Measurements from ENCODE around the gene BRD7. TPM values are rescaled to one million over a fixed set of nuclear protein-coding genes. Genes with fewer than 3 reads are reported as not detected.
"Not testable (repeated sequence)": the region's sequence is repeated elsewhere in the genome, so short reads cannot be mapped to it uniquely, and the experiment has no call there.

BRD7 gene
- total RNA-seq, 2 experiments from 2014 or later: 102 to 105 TPM

GRCh38 chr16:50363656-50364055 lies 5.1 kb downstream of the BRD7 start:
- H3K4me3 Mint-ChIP-seq: no peak overlapping the region
- H3K36me3 Mint-ChIP-seq (ENCODE audit: low read depth): peaks cover 57% of the 10 kb centered on the region
- CTCF ChIA-PET: interaction anchor here (0.9 to 1.9 kb wide), 2 partner anchors 9 to 373 kb away, joined by 3 to 7 read pairs; no protein-coding TSS in a partner anchor
- no peaks in the 10 kb centered on the region for H3K9me3 Mint-ChIP-seq
- no peak overlapping the region for H3K27ac Mint-ChIP-seq
- no peaks in the 10 kb centered on the region for H3K27me3 Mint-ChIP-seq
- H3K4me1 Mint-ChIP-seq: peaks cover 64% of the 10 kb centered on the region
- DNase-seq: no peak
- POLR2A ChIA-PET: no interaction called here

GRCh38 chr16:50360779-50361178 lies 8.0 kb downstream of the BRD7 start:
- no peak overlapping the region for H3K4me3 Mint-ChIP-seq
- POLR2A ChIA-PET: no interaction called here

GRCh38 chr16:50360033-50360778 lies 8.6 kb downstream of the BRD7 start:
- H3K9me3 Mint-ChIP-seq: no peaks in the 10 kb centered on the region
- no peak for DNase-seq
- H3K36me3 Mint-ChIP-seq (ENCODE audit: low read depth): peaks cover 52% of the 10 kb centered on the region
- CTCF ChIA-PET: interaction anchor here (0.7 to 3.1 kb wide), 12 partner anchors 9 to 446 kb away, joined by 3 to 10 read pairs (median 4); partner anchors contain the start of genes BRD7 and CNEP1R1
- peaks cover 45% of the 10 kb centered on the region for H3K4me1 Mint-ChIP-seq
- H3K27ac Mint-ChIP-seq: no peak overlapping the region
- POLR2A ChIA-PET: no interaction called here
- H3K27me3 Mint-ChIP-seq: no peaks in the 10 kb centered on the region
- no peak overlapping the region for H3K4me3 Mint-ChIP-seq

More at GRCh38 chr16:50360779-50361178, 8.0 kb downstream of the BRD7 start:
- no peak for DNase-seq
- CTCF ChIA-PET: interaction anchor here (0.8 to 3.1 kb wide), 11 partner anchors 8 to 446 kb away, joined by 3 to 10 read pairs (median 4); partner anchors contain the start of genes BRD7 and CNEP1R1
- no peak overlapping the region for H3K27ac Mint-ChIP-seq
- peaks cover 50% of the 10 kb centered on the region for H3K4me1 Mint-ChIP-seq
- H3K27me3 Mint-ChIP-seq: no peaks in the 10 kb centered on the region
- H3K9me3 Mint-ChIP-seq: no peaks in the 10 kb centered on the region
- peaks cover 55% of the 10 kb centered on the region for H3K36me3 Mint-ChIP-seq (ENCODE audit: low read depth)

- Mint-ChIP-seq H3K9me3 (no peaks in the 10 kb centered on the region), H3K4me1 (peaks cover 43% of the 10 kb centered on the region), H3K27ac (peak overlapping the region; percentile 7), H3K36me3 (ENCODE audit: low read depth) (peaks cover 52% of the 10 kb centered on the region), H3K27me3 (no peaks in the 10 kb centered on the region), H3K4me3 (no peak overlapping the region)
- ChIA-PET CTCF (interaction anchor here (0.7 to 3.1 kb wide), 10 partner anchors 9 to 447 kb away, joined by 3 to 10 read pairs (median 4); partner anchors contain the start of genes BRD7 and CNEP1R1), POLR2A (no interaction called here)
- no peak for DNase-seq
Measured at GRCh38 chr16:50359626-50360025, 9.2 kb downstream of the BRD7 start.

DNA sequence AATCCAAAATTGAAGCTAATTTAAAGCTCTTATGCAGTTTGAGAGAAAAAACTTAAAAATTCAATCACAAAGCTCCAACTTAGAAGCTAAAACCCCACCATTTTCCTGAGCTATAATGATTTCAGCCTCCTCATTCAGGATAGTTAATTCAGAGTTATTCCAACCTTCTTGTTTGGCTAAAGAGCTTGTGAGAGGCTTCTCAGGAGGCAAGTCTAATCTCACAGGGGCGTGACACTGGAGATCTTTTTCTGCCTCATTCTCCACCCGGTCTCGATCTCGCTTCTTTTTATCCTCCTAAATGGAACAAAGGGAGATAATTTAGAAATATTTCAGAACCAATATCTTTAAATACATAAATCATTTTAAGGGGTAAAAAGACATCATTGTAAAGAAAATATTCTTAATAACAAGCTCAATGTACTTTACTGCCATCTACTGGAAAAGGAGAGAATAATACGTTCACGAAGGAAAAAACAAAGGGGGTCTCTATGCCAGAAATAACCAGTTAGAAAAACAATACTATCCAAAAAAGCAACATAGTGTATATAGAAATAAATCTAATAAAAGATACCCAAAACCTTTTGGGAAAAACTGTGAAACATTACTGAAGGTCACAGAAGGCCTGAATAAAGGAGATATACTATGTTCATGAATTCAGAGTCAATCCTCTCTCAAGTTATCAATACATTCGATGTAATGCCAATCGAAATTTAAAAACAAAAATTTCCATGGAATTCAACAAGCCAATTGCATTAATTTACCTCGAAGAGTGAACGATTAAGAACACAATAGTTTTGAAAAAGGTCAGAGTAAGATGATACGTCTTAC lies 13.9 kb downstream of the BRD7 start:
- H3K9me3 Mint-ChIP-seq: no peaks in the 10 kb centered on the region
- H3K27me3 Mint-ChIP-seq: no peaks in the 10 kb centered on the region
- peaks cover 55% of the 10 kb centered on the region for H3K36me3 Mint-ChIP-seq (ENCODE audit: low read depth)
- H3K27ac Mint-ChIP-seq: no peak overlapping the region
- H3K4me3 Mint-ChIP-seq: no peak overlapping the region
- peaks cover 35% of the 10 kb centered on the region for H3K4me1 Mint-ChIP-seq
- DNase-seq: no peak
- ChIA-PET CTCF (interaction anchor here (0.7 to 4.9 kb wide), 22 partner anchors 9 to 452 kb away, joined by 3 to 27 read pairs (median 5); partner anchors contain the start of gene BRD7), POLR2A (interaction anchor here (1.3 kb wide), 1 partner anchor 28 kb away, joined by 6 read pairs; no protein-coding TSS in a partner anchor)

DNA sequence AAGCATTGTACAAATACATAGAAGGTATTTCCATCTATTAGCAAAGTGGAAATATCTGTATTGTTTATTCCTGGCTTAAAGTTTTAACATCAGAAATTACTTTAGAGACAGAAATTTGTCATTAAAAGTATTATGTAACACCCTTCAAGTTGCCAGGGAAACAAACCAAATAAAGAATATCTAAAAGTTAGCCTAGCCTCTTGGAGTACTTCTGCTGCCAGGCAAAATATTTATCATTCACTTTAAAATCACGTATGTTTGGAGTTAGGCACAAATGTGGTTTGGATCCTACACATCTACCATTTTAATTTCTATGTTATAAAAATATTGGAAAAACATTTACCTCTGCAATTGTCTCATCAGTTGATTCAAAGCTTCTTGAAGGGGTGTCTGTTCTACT lies 14.7 kb downstream of the BRD7 start:
- ChIA-PET CTCF (interaction anchor here (0.8 to 4.9 kb wide), 16 partner anchors 10 to 452 kb away, joined by 3 to 27 read pairs (median 4); partner anchors contain the start of gene BRD7), POLR2A (interaction anchor here (1.3 kb wide), 1 partner anchor 27 kb away, joined by 6 read pairs; no protein-coding TSS in a partner anchor)
- H3K9me3 Mint-ChIP-seq: peaks cover 3% of the 10 kb centered on the region
- no peak for DNase-seq
- no peak overlapping the region for H3K27ac Mint-ChIP-seq
- H3K4me3 Mint-ChIP-seq: no peak overlapping the region
- no peaks in the 10 kb centered on the region for H3K27me3 Mint-ChIP-seq
- peaks cover 57% of the 10 kb centered on the region for H3K36me3 Mint-ChIP-seq (ENCODE audit: low read depth)
- peaks cover 29% of the 10 kb centered on the region for H3K4me1 Mint-ChIP-seq

DNA sequence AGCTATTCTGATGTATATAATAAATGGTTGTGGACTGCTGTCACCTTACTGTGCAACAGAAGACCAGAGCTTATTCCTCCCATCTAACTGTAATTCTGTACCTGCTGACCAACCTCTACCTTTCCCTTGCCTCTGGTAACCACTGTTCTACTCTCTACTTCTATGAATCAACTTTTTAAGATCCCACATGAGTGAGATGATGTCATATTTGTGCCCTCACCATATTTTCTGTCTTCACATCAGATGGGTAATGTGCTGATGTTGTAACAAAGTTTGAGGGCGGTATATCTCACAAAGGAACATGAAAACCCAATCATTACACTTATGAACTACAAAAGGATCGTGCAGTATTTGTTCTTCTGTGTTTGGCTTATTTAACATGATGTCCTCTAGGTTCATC lies 16.8 kb downstream of the BRD7 start:
- H3K4me1 Mint-ChIP-seq: peaks cover 25% of the 10 kb centered on the region
- H3K4me3 Mint-ChIP-seq: no peak overlapping the region
- no peak overlapping the region for H3K27ac Mint-ChIP-seq
- peaks cover 7% of the 10 kb centered on the region for H3K9me3 Mint-ChIP-seq
- ChIA-PET CTCF (interaction anchor here (0.6 to 3.6 kb wide), 6 partner anchors 8 to 327 kb away, joined by 4 to 17 read pairs (median 6); partner anchors contain the start of genes BRD7 and CNEP1R1), POLR2A (no interaction called here)
- no peak for DNase-seq
- H3K36me3 Mint-ChIP-seq (ENCODE audit: low read depth): peaks cover 65% of the 10 kb centered on the region
- no peaks in the 10 kb centered on the region for H3K27me3 Mint-ChIP-seq

DNA sequence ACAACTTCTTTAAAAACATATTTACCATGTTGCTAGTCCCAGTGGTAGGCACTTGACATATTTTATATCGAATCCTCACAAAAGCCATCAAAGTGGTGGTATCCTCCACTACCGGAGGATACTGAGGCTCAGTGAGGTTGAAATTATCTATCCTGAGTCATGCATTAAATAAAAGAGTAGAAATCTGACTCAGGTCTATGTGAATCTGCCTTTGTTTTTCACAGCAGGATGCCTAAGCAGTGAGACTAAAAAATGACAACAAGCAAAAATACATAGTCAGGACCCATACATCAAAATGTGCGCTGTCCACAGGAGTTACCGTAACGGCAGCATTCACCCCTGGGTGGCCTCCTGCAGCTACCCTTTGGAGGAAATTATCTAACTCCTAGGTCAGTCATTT lies 17.7 kb downstream of the BRD7 start:
- Mint-ChIP-seq H3K27me3 (no peaks in the 10 kb centered on the region), H3K36me3 (ENCODE audit: low read depth) (peaks cover 69% of the 10 kb centered on the region), H3K9me3 (peaks cover 7% of the 10 kb centered on the region), H3K4me1 (peaks cover 26% of the 10 kb centered on the region), H3K4me3 (no peak overlapping the region), H3K27ac (no peak overlapping the region)
- ChIA-PET POLR2A (no interaction called here), CTCF (interaction anchor here (0.9 to 3.6 kb wide), 6 partner anchors 9 to 326 kb away, joined by 3 to 17 read pairs (median 6); partner anchors contain the start of genes BRD7 and CNEP1R1)
- DNase-seq: no peak

GRCh38 chr16:50345210-50345609 lies 23.6 kb downstream of the BRD7 start:
- DNase-seq, POLR2A ChIA-PET, H3K4me3 Mint-ChIP-seq, H3K27ac Mint-ChIP-seq, H3K9me3 Mint-ChIP-seq, H3K27me3 Mint-ChIP-seq: not testable (repeated sequence)
- H3K4me1 Mint-ChIP-seq: peaks cover 31% of the 10 kb centered on the region
- H3K36me3 Mint-ChIP-seq (ENCODE audit: low read depth): peaks cover 84% of the 10 kb centered on the region
- CTCF ChIA-PET: interaction anchor here (1.1 to 1.4 kb wide), 2 partner anchors 14 to 15 kb away, joined by 3 read pairs; no protein-coding TSS in a partner anchor

GRCh38 chr16:50343566-50343965 lies 25.2 kb downstream of the BRD7 start:
- CTCF ChIA-PET: interaction anchor here (0.6 to 2.2 kb wide), 4 partner anchors 11 to 1233 kb away, joined by 3 to 10 read pairs (median 6); no protein-coding TSS in a partner anchor
- POLR2A ChIA-PET, H3K4me3 Mint-ChIP-seq, H3K27me3 Mint-ChIP-seq, H3K9me3 Mint-ChIP-seq, DNase-seq: not testable (repeated sequence)
- Mint-ChIP-seq H3K36me3 (ENCODE audit: low read depth) (peaks cover 74% of the 10 kb centered on the region), H3K27ac (peak overlapping the region; percentile 64), H3K4me1 (peaks cover 43% of the 10 kb centered on the region)

- ChIA-PET CTCF (interaction anchor here (1.3 to 4.2 kb wide), 4 partner anchors 10 to 316 kb away, joined by 3 to 27 read pairs (median 10); partner anchors contain the start of gene CNEP1R1), POLR2A (no interaction called here)
- no peaks in the 10 kb centered on the region for H3K27me3 Mint-ChIP-seq
- H3K36me3 Mint-ChIP-seq (ENCODE audit: low read depth): peaks cover 64% of the 10 kb centered on the region
- peak overlapping the region; percentile 46 for H3K27ac Mint-ChIP-seq
- no peaks in the 10 kb centered on the region for H3K9me3 Mint-ChIP-seq
- peaks cover 57% of the 10 kb centered on the region for H3K4me1 Mint-ChIP-seq
- no peak overlapping the region for H3K4me3 Mint-ChIP-seq
- no peak for DNase-seq
Measured at GRCh38 chr16:50340578-50340977, 28.2 kb downstream of the BRD7 start.
